DND-41 (cell line): ENCODE measurements around the gene TAGLN2.

ENCODE experiments used
- EZH2 ChIP-seq: IDR thresholded peaks from 3 replicates; pipeline ENCODE4 v1.6.1; 2012; ENCODE audit warnings: borderline replicate concordance, low read depth, mild to moderate bottlenecking, moderate library complexity, low read length, inconsistent platforms; ENCODE audit not compliant: severe bottlenecking
- TF ChIP-seq, protein P1 (sequence below): IDR thresholded peaks from 2 replicates; pipeline ENCODE4 v1.5.1; 2012; ENCODE audit warnings: borderline replicate concordance, low read length, moderate library complexity, mild to moderate bottlenecking; ENCODE audit not compliant: poor library complexity, severe bottlenecking; ENCODE audit errors: extremely low read depth

DNA sequence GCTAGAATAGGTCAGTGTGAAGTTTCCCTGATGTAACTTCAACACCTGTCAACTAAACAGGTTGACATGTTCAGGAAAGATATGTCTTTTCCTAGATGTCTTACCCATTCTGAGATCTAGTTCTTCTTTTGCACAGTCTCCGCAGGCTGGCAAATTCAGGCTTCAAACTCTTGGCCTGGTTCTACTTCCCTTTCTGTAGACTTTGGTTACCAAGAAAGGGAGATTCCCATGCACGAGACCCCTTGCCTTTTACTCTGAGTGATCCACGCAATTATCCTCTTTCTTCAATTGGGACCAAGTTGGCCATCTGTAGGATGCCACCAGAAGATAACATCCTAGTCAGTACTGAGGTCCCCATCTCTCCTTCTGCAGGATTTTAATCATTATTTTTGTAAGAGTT is 27.3 kb downstream of the TAGLN2 start:
- TF ChIP-seq EZH2: no peak
- TF ChIP-seq, protein P1, sequence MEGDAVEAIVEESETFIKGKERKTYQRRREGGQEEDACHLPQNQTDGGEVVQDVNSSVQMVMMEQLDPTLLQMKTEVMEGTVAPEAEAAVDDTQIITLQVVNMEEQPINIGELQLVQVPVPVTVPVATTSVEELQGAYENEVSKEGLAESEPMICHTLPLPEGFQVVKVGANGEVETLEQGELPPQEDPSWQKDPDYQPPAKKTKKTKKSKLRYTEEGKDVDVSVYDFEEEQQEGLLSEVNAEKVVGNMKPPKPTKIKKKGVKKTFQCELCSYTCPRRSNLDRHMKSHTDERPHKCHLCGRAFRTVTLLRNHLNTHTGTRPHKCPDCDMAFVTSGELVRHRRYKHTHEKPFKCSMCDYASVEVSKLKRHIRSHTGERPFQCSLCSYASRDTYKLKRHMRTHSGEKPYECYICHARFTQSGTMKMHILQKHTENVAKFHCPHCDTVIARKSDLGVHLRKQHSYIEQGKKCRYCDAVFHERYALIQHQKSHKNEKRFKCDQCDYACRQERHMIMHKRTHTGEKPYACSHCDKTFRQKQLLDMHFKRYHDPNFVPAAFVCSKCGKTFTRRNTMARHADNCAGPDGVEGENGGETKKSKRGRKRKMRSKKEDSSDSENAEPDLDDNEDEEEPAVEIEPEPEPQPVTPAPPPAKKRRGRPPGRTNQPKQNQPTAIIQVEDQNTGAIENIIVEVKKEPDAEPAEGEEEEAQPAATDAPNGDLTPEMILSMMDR: no peak
